Spleen (tissue), 7 donors: Measurements from ENCODE around the gene RASA3.

Source experiments
- CTCF ChIP-seq, 11 experiments: fragments of 200-600 bp in 7 of 11; fragments of 450-650 bp in 4 of 11; sonication (generic) in 4 of 11; IDR thresholded peaks in 8 of 11; conservative IDR thresholded peaks in 3 of 11; 1 replicate in 7 of 11; 2 replicates in 4 of 11; pipeline versions ENCODE4 v1.4.0 to v1.8.0; 2016 to 2021; ENCODE audit warnings: antibody characterized with exemption in 11 of 11, inconsistent platforms in 4 of 11, mild to moderate bottlenecking in 1 of 11
- POLR2A ChIP-seq, 3 donors: fragments of 450-650 bp; IDR thresholded peaks; one replicate each; pipeline ENCODE4 v1.5.1; 2017; ENCODE audit warnings: antibody characterized with exemption in 3 of 3, mild to moderate bottlenecking in 1 of 3
- POLR2AphosphoS5 ChIP-seq, 3 donors: sonication (generic); formaldehyde crosslinking; IDR thresholded peaks; one replicate each; pipeline ENCODE4 v1.5.1; 2017; ENCODE audit warnings: antibody characterized with exemption in 3 of 3
- donor health status: DM: no; HTN: no; CAD: no; lungs with moderate emphysema.
- donor health status: DM: no; HTN: no; CAD: no.
- donor health status: DM: no; HTN: no; CAD: no.

- TF ChIP-seq POLR2A (IDR thresholded peaks at IDR 0.05), result no peak
- TF ChIP-seq POLR2AphosphoS5 (IDR thresholded peaks at IDR 0.05), result no peak
- TF ChIP-seq CTCF (IDR thresholded peaks at IDR 0.05 in 8 of 11, conservative IDR thresholded peaks at IDR 0.05 in 3 of 11), result no peak
These were observed 30.1 kb upstream of the RASA3 start for GRCh38 chr13:114162533-114162922.
